Heart right ventricle (tissue), 16 donors: Measurements from ENCODE around the gene DCT. TPM values are rescaled to one million over a fixed set of nuclear protein-coding genes. Genes with fewer than 3 reads are reported as not detected.

Source experiments
- ATAC-seq, 8 donors: fragments of 200-7000 bp; cut with Tn5 transposase; one replicate each; pipeline ENCODE4 v1.9.1; 2020; ENCODE audit warnings: mild to moderate bottlenecking in 8 of 8, moderate library complexity in 8 of 8, moderate number of reproducible peaks in 1 of 8
- DNase-seq, 2 donors: peaks; one replicate each; pipeline ENCODE4 v3.0.0-alpha.2; 2020
- H3K27ac ChIP-seq, 10 donors: fragments of 200-600 bp; sonication (generic) in 2 of 10; one replicate each; pipeline versions ENCODE4 v1.5.0 to v1.8.0; 2020 to 2022; ENCODE audit warnings: mild to moderate bottlenecking in 3 of 10
- H3K27me3 ChIP-seq, 7 donors: fragments of 200-600 bp; one replicate each; pipeline ENCODE4 v1.8.0; 2021 to 2022; ENCODE audit warnings: mild to moderate bottlenecking in 2 of 7
- H3K36me3 ChIP-seq, 9 donors: fragments of 200-600 bp; sonication (generic) in 1 of 9; one replicate each; pipeline versions ENCODE4 v1.5.0 to v1.8.0; 2020 to 2022; ENCODE audit warnings: mild to moderate bottlenecking in 2 of 9
- H3K4me1 ChIP-seq, 9 donors: fragments of 200-600 bp; sonication (generic) in 1 of 9; one replicate each; pipeline versions ENCODE4 v1.5.0 to v1.8.0; 2020 to 2022; ENCODE audit warnings: mild to moderate bottlenecking in 4 of 9
- H3K4me3 ChIP-seq, 10 donors: fragments of 200-600 bp; sonication (generic) in 2 of 10; one replicate each; pipeline versions ENCODE4 v1.5.0 to v1.8.0; 2020 to 2022; ENCODE audit warnings: mild to moderate bottlenecking in 7 of 10, moderate library complexity in 2 of 10
- H3K9me3 ChIP-seq, 11 donors: fragments of 200-600 bp in 10 of 11; sonication (generic) in 2 of 11; one replicate each; pipeline versions ENCODE4 v1.5.0 to v1.8.0; 2013 to 2022; ENCODE audit warnings: mild to moderate bottlenecking in 2 of 11, control low read depth in 1 of 11, moderate library complexity in 1 of 11
- WGBS, 2 donors: extraction: QIAGEN DNeasy Blood & Tissue Kit; methylation state at CpG; one replicate each; pipeline ENCODE4 v1.1.7; 2013; ENCODE audit warnings: inconsistent platforms in 1 of 2; 5-methylcytosine and 5-hydroxymethylcytosine counted together
- intact Hi-C, 10 donors: fragments of 100-400 bp; cut with DNase I; formaldehyde crosslinking; loops; one replicate each; pipeline versions ENCODE4 v1.11.1 to v1.14.2; 2022
- polyA plus RNA-seq, 2 donors: library from polyadenylated mRNA; stranded (reverse); fragments of 200-250 nt; gene quantifications; one replicate each; pipeline ENCODE4 v1.2.3, GENCODE V29; 2013
- total RNA-seq, 10 donors: library from RNA; stranded (reverse); fragmentation: NEBNext Ultra II Directional in 3 of 10; extraction: Animal tissue kit (Norgen Biotek cat#: 25700) in 3 of 10; gene quantifications; one replicate each; pipeline versions ENCODE4 v1.2.1 to v1.2.4, GENCODE V29; 2021 to 2023
- TF ChIP-seq, protein P1 (sequence below), 9 donors: fragments of 200-600 bp; sonication (generic) in 2 of 9; IDR thresholded peaks; one replicate each; pipeline versions ENCODE4 v1.5.0 to v1.8.0; 2021 to 2022; ENCODE audit warnings: antibody characterized with exemption in 9 of 9, mild to moderate bottlenecking in 5 of 9, moderate library complexity in 1 of 9
- donor health status: Arrhythmogenic right ventricular cardiomyopathy.
- donor health status: ischemic (EF 13 %, LVEDD 7.1; RV severe dilation, severe dysfunction).
- donor health status: healthy with polysubstance abuse.
- donor health status: DM: no; HTN: yes; CAD: no.
- donor health status: DM: no; HTN: no; CAD: no.
- donor health status: ischemic (EF 25% LVEDD 6.9; RV normal size, moderate dysfunction).
- donor health status: ischemic (EF 25% LVEDD 5.7; RV mildly dilated, moderate dysfunction).
- donor health status: healthy.
- donor health status: DM: yes; HTN: yes; CAD: no.
- donor health status: Ischemic cardiomyopathy.
- donor health status: ischemic (EF 35%, LVEDD 5.7; RV mildly dilated, moderate dysfunction).
- donor health status: nonischemic (EF 11% LVEDD 7.7; RV severe dilation, severe dysfunction).
- donor health status: DM: yes; HTN: yes; CAD: no.
- donor health status: PGD.
- donor health status: ischemic (EF 29% LVEDD 5.4; RV normal size, mild dysfunction).
- donor health status: nonischemic (EF 23%, LVEDD 6.1; RV moderate dilation, normal function).

DCT gene
- total and polyA plus RNA-seq, 12 donors, result 0.01 to 0.47 (median 0.25) TPM; not detected in 1

DNA sequence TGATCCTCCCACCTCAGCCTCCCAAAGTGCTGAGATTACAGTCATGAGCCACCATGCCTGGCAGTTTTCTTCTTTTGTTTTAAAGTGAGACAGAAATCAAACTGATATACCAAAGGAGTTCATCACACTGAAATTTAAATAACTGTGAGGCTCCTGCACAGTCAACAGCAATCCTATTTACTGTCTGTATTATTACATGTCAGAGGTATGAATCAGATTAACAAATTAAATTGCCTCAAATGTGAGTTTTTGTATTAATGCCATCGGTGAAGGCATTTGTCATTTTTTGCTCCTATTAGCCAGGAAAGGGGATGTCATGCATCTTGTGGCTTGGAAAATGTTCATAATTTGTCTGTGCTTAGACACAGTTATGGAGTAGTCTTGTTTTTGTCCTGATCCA is 20.4 kb downstream of the DCT start:
- H3K4me3 ChIP-seq, result no peak overlapping the region

DNA sequence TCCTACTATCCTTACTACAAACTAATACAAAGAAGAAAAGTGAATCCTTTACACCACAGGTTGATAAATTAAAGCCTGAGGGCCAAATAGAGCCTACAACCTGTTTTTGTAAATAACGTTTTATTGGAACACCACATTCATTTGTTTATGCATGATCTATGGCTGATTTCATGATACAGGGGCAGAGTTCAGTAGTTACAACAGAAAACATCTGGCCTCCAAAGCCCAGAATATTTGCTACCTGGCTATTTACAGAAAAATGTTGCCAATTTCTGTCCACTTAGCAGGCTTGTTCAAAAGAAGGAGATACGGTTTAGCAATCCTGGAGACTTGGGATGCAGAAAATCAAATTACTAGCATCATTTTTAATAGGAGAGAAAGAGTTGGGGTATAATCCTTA is 24.1 kb downstream of the DCT start:
- ATAC-seq (no peak), DNase-seq (no peak)
- TF ChIP-seq, protein P1, sequence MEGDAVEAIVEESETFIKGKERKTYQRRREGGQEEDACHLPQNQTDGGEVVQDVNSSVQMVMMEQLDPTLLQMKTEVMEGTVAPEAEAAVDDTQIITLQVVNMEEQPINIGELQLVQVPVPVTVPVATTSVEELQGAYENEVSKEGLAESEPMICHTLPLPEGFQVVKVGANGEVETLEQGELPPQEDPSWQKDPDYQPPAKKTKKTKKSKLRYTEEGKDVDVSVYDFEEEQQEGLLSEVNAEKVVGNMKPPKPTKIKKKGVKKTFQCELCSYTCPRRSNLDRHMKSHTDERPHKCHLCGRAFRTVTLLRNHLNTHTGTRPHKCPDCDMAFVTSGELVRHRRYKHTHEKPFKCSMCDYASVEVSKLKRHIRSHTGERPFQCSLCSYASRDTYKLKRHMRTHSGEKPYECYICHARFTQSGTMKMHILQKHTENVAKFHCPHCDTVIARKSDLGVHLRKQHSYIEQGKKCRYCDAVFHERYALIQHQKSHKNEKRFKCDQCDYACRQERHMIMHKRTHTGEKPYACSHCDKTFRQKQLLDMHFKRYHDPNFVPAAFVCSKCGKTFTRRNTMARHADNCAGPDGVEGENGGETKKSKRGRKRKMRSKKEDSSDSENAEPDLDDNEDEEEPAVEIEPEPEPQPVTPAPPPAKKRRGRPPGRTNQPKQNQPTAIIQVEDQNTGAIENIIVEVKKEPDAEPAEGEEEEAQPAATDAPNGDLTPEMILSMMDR (IDR thresholded peaks at IDR 0.05), result no peak
- intact Hi-C loops, result no loop called here
- Histone ChIP-seq H3K4me1 (no peaks in the 10 kb centered on the region), H3K27ac (no peak overlapping the region), H3K36me3 (no peaks in the 10 kb centered on the region), H3K27me3 (no peaks in the 10 kb centered on the region), H3K4me3 (no peak overlapping the region), H3K9me3 (no peaks in the 10 kb centered on the region)
- WGBS, 2 donors, result 71 to 79% methylated on average over 2 of the region's 2 CpGs

More for the DNA sequence above, 20.4 kb downstream of the DCT start:
- DNase-seq, result no peak
- Histone ChIP-seq H3K27ac (no peak overlapping the region), H3K9me3 (no peaks in the 10 kb centered on the region), H3K4me1 (no peaks in the 10 kb centered on the region), H3K27me3 (no peaks in the 10 kb centered on the region), H3K36me3 (no peaks in the 10 kb centered on the region)
- WGBS, 2 donors, result 83 to 93% methylated on average over 1 of the region's 1 CpG
- intact Hi-C loops, result no loop called here
- no peak for ATAC-seq
- TF ChIP-seq, protein P1 (IDR thresholded peaks at IDR 0.05), result no peak

DNA sequence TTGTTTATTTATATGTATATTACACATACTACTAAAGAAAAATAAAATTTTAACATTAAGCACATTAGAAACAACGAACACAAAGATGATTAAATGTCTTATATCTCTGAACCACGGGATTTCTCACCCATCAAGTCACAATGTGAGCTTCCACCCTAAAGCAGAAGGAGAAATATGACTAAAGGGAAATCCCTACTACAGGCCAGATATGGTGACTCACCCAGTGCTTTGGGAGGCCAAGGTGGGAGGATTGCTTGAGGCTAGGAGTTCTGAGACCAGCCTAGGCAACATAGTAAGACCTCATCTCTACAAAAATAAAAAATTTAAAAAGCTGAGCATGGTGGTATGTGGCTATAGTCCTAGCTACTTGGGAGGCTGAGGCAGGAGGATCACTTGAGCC is 24.6 kb downstream of the DCT start:
- DNase-seq, result no peak
- no peaks in the 10 kb centered on the region for H3K27me3 ChIP-seq
- 81% methylated on average over 2 of the region's 2 CpGs for WGBS, 2 donors
- no peak overlapping the region for H3K27ac ChIP-seq
- ATAC-seq, result no peak
- peaks cover 0 to 4% (median 0%) of the 10 kb centered on the region in 11 donors for H3K9me3 ChIP-seq
- H3K4me3 ChIP-seq, result no peak overlapping the region
- intact Hi-C loops, result no loop called here
- TF ChIP-seq, protein P1 (IDR thresholded peaks at IDR 0.05), result no peak
- H3K4me1 ChIP-seq, result no peaks in the 10 kb centered on the region
- no peaks in the 10 kb centered on the region for H3K36me3 ChIP-seq

DNA sequence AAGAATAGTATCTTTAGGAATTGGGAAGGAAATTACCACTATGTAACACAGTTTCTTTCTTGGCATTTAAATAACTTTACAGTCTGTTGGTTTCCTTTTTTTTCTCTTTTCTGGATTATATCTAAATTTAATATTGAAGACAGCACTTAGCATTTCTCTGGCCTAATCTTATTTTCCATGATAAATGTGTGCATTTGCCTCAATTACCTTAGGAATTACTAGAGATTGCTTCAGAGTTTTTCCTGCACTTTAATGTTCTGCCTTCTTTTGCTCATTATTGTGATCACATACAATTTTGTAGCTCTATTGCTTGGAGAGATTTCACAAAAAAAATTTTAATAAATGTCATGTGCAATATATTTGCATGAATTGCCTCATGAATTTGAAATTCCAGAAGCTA is 25.1 kb downstream of the DCT start:
- intact Hi-C loops, result no loop called here
- Histone ChIP-seq H3K4me3 (no peak overlapping the region), H3K36me3 (no peaks in the 10 kb centered on the region), H3K4me1 (no peaks in the 10 kb centered on the region), H3K9me3 (peaks cover 0 to 8% (median 0%) of the 10 kb centered on the region in 11 donors), H3K27ac (no peak overlapping the region), H3K27me3 (no peaks in the 10 kb centered on the region)
- TF ChIP-seq, protein P1 (IDR thresholded peaks at IDR 0.05), result no peak
- ATAC-seq, result no peak
- DNase-seq, result no peak

DNA sequence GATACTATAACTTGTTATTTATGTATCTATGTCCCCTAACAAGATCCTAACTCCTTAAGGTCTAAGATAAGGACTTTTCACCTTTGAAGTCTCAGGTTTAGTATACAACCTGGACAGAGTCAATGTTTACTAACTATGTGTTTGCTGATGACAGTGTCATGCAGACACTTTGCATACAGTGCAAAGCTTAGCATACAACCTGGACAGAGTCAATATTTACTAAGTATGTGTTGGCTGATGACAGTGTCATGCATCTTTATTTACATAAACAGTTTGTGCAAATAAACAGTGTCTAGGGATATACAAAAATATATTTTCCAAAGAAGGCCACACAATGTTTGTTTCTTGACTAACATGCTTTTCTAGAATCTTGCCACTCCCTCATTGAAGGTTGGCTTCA is 34.7 kb downstream of the DCT start:
- ATAC-seq (no peak), DNase-seq (no peak)
- peaks cover 0 to 9% (median 0%) of the 10 kb centered on the region in 11 donors for H3K9me3 ChIP-seq
- intact Hi-C loops, result no loop called here
- TF ChIP-seq, protein P1 (IDR thresholded peaks at IDR 0.05), result no peak
- no peaks in the 10 kb centered on the region for H3K4me1 ChIP-seq
- H3K27ac ChIP-seq, result no peak overlapping the region
- peaks cover 0 to 7% (median 0%) of the 10 kb centered on the region in 7 donors for H3K27me3 ChIP-seq
- no peaks in the 10 kb centered on the region for H3K36me3 ChIP-seq
- no peak overlapping the region for H3K4me3 ChIP-seq
